ENCODE results near the gene IL17RB. TPM values are rescaled to one million over a fixed set of nuclear protein-coding genes. Genes with fewer than 3 reads are reported as not detected.
A peak's percentile ranks its signal among the peaks of the same experiment; 100 is the strongest.

IL17RB gene
- polyA plus RNA-seq, 1 donor: 3.9 TPM

GRCh38 chr3:53859178-53859577 is 12.8 kb downstream of the IL17RB start:
- no peak for DNase-seq (ENCODE audit: low read depth)

- no peak for DNase-seq (ENCODE audit: low read depth)
Observed at GRCh38 chr3:53860196-53860595, 13.8 kb downstream of the IL17RB start.

DNA sequence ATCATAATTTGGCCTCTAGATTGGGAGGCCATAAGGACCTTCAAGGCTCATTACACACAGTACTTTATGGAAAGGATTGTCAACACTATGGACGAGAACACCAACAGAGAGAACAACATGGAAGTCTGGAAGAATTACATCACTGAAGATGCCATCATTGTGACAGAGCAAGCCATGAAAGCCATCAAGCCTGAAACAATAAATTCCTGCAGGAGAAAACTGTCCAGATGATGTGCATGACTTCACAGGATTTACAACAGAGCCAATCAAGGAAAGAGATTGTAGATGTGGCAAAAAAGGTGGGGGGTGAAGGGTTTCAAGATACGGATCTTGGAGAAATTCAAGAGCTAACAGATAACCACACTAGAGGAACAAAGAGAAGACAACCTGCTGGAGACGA is 15.9 kb downstream of the IL17RB start:
- DNase-seq (ENCODE audit: low read depth): no peak

- DNase-seq (ENCODE audit: low read depth): no peak
Observed at GRCh38 chr3:53863145-53863544, 16.8 kb downstream of the IL17RB start.

GRCh38 chr3:53865732-53866499 is 19.5 kb downstream of the IL17RB start:
- no peak for DNase-seq (ENCODE audit: low read depth)

GRCh38 chr3:53880396-53881345 is 34.3 kb downstream of the IL17RB start:
- no peak for DNase-seq (ENCODE audit: low read depth)

- DNase-seq (ENCODE audit: low read depth): no peak
Observed at GRCh38 chr3:53881691-53882593, 35.6 kb downstream of the IL17RB start, which contains the start of gene ACTR8. ACTR8 (minus strand) TSS chr3:53882152; CDS start chr3:53882101, 51 bp downstream.

DNA sequence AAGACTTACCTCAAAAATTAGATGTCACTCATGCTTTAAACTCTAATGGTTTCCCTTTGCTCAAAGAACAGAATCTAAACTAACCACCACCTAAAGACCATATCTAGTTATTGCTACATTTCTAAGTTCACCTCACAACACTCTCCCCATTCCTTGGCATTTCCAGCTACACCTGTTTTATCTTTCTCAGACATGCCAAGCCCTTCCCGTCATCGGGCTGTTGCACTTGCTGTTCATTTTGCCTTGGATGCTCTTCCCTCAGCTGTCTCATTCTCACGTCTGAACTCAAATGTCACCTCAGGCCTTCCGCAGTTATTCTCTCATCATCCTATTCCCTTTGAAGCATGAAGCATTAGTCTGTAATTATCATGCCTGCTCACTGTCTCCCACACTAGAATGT is 36.6 kb downstream of the IL17RB start:
- DNase-seq (ENCODE audit: low read depth): no peak

DNA sequence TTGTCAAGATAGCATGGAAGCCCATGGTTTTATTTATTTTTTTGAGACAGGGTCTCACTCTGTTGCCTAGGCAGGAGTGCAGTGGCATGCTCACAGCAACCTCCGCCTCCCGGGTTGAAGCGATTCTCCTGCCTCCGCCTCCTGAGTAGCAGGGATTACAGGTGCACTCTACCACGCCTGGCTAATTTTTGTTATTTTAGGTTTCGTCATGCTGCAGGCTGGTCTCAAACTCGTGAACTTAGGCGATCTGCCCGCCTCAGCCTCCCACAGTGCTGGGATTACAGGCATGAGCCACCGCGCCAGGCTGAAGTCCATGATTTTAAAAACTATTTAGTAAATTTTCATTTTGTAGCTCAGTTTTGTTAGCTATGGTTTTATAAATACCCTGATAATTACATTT is 38.3 kb downstream of the IL17RB start:
- no peak for DNase-seq (ENCODE audit: low read depth)

DNA sequence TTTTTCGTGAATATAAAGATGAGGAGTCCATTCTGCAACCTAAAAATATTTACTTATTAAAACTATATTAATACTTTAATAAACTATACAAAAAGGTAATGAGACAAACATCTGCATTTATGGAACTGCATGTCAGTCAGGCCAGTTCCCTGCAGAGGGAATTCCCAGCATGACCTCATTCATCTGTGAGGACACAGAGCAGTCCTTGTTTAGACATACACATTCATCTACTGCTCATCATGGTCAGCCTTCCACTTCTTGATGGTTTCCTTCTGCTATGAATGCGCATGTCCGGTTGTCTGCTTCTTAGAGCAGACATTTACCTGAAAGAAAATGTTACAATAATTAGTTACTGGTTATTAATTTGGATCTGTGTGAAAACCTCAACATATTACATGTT is 38.9 kb downstream of the IL17RB start:
- no peak for DNase-seq (ENCODE audit: low read depth)

GRCh38 chr3:53887446-53887845 is 41.1 kb downstream of the IL17RB start:
- DNase-seq (ENCODE audit: low read depth): no peak

- no peak for DNase-seq (ENCODE audit: low read depth)
Observed at GRCh38 chr3:53888232-53888631, 41.9 kb downstream of the IL17RB start.

GRCh38 chr3:53890726-53891475 is 44.5 kb downstream of the IL17RB start:
- no peak for DNase-seq (ENCODE audit: low read depth)

DNA sequence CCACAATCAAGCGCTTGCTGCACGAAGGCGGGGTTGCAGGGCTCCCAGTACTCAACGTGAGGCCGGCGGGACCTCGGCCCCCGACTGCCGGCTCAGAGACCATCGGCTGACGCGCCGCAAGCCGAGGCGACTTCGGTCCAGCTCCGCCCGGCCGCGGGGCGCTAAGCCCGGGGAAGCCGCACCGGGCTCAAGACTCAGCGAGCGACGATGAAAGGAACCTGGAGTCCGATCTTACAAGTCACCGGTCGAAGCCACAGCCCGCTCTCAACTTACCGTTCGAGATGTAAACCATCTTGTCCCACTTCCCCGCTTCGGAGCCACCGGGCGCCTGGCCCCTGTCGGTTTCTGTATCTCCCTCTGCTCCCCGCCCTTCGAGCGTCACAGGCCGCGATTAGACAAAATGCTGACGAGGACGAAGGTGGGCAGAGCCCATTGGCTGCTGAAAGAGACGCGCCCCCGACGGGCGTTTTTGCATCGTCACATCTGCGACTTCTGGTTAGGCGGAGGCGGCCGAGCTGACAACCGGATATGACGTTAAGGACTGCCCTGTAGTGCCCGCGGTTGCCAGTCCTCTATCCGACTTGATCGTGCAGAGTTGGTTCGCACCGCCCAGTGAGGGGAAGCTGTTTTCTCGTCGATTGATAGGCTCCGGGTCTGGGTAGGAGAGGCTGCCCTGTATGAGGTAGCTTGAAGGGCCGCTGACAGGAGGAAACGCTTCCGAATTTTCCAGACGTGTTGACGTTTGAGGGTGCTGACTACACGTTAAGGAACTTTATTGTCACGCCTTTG is 45.3 kb downstream of the IL17RB start, which contains the start of gene SELENOK:
Gene SELENOK (minus strand): TSS at position 363 of the 789 bp plus-strand sequence.
- peak; percentile 98 for DNase-seq (ENCODE audit: low read depth)

DNA sequence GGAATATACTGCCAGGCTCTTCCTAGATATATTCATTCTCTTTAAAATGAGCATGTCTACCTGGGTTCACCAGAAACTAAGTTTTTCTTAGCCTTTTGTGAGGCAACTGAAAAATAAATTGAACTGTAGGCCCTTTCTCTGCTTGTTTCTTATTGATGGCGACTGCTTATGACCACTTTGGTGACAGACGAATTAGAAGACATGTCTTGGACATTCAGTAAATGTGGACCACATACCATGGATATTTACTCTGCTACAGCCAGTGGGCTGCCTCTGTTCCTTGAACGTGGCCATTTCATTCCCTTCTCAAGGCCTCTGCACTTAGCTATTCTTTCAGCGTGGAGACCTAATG is 45.9 kb downstream of the IL17RB start:
- no peak for DNase-seq (ENCODE audit: low read depth)

DNA sequence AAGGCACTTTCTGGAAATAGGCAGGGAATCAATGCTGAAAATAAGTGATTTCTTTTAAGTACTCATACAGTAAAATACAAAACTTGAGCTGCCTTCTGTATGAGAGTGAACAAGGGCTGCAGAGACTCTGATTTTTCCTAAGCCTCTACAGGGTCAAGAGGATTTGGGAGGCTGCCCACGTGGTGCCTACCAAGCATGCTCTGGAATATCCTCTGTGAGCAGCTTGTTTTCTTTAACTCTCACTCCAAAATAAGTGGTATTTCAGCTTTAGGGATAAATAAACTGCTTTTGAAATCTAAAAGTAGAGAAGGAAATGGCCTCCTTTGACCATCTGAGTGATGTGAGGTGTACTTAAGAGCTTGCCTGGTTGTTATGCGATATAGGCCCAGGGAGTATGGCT is 53.4 kb downstream of the IL17RB start:
- DNase-seq (ENCODE audit: low read depth): no peak

- no peak for DNase-seq (ENCODE audit: low read depth)
Observed at GRCh38 chr3:53900666-53901331, 54.4 kb downstream of the IL17RB start.

DNA sequence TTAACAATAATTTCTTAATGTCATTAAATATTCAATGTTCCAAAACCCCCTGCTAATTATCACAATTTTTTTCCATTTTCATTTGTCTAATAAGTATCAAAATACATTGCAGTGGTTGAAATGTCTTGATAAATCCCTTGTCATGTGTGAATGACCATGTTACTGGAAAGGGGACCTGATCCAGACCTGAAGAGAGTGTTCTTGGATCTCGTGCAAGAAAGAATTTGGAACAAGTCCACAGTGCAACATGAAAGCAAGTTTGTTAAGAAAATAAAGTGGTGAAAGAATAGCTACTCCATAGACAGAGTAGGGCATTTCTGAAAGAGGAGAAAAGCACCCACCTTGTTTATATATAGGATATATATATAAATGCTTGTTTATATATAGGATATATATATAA is 55.7 kb downstream of the IL17RB start:
- no peak for DNase-seq (ENCODE audit: low read depth)

DNA sequence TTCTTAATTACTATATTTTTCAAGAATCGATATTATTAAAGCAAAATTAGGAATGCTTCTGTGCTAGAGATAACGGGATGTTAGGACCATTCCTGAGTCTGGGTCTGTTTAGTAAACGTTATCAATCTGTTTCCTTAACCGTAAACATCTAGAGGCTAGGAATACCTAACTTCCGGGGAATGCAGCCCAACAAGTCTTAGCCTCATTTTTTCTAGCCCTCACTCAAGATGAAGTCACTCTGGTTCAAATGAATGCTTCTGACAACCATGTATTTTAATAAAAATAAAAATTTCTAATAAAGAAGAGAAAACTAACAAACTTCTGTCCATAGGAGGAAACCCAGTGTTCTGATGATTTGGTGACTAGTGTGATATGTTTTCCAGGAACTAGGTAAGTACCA is 56.3 kb downstream of the IL17RB start:
- no peak for DNase-seq (ENCODE audit: low read depth)

GRCh38 chr3:53913401-53913800 is 67.0 kb downstream of the IL17RB start:
- DNase-seq (ENCODE audit: low read depth): no peak

Data from forelimb muscle (tissue), 1 donor.